K562 (cell line): ENCODE data around the gene VASH1. TPM values are rescaled to one million over a fixed set of nuclear protein-coding genes. Genes with fewer than 3 reads are reported as not detected.

Experiments
- ATAC-seq: fragments of 200-7000 bp; cut with Tn5 transposase; 3 replicates; pipeline ENCODE4 v1.9.1; 2020; ENCODE audit warnings: moderate library complexity
- BruUV-seq: library from RNA; stranded (reverse); fragments of 400-500 nt; replicated peaks from 2 replicates; lab custom pipeline; 2021; lab: Mats Ljungman, UMichigan
- CTCF ChIA-PET: fragments of 300-600 bp; formaldehyde crosslinking; extraction: SDS; loops from one replicate; lab custom pipeline; 2021; ENCODE audit warnings: low intra/inter-chr PET ratio; lab: Yijun Ruan, JAX
- POLR2A ChIA-PET: fragments of 300-600, 350-650 bp; sonication (Branson Sonifier 250); formaldehyde crosslinking; extraction: SDS; loops from one replicate; lab custom pipeline; 2021; ENCODE audit warnings: antibody characterized with exemption, inconsistent platforms; lab: Yijun Ruan, JAX
- DNase-seq, 4 experiments: peaks; one replicate each; pipeline versions ENCODE4 v3.0.0 to v3.0.0-alpha.2; 2011 to 2018; ENCODE audit warnings: low spot score in 3 of 4, mixed read lengths in 3 of 4; ENCODE audit errors: extremely low read depth in 1 of 4
- FAIRE-seq: peaks from 2 replicates; lab custom pipeline; 2011; peaks lifted over from hg19 to GRCh38; lab: Jason Lieb, UNC
- H2AFZ ChIP-seq: 2 replicates; pipeline ENCODE4 v1.6.0; 2011; ENCODE audit warnings: low read depth, low read length, control low read depth, inconsistent platforms
- H3K27ac ChIP-seq: fragments of 200-600 bp; 3 replicates; pipeline ENCODE4 v1.8.0; 2011; ENCODE audit warnings: low read depth, mild to moderate bottlenecking, control low read depth, inconsistent platforms, low read length, moderate library complexity, mixed read lengths; ENCODE audit errors: extremely low read depth
- H3K27me3 ChIP-seq, 2 experiments: fragments of 300-600 bp in 1 of 2; 2 replicates in 1 of 2; 3 replicates in 1 of 2; pipeline versions ENCODE4 v1.6.0 to v1.8.0; 2011; ENCODE audit warnings: inconsistent platforms in 2 of 2, low read length in 2 of 2, mild to moderate bottlenecking in 1 of 2, mixed read lengths in 1 of 2, moderate library complexity in 1 of 2; ENCODE audit not compliant: control insufficient read depth in 2 of 2, insufficient read depth in 2 of 2
- H3K36me3 ChIP-seq: fragments of 300-600 bp; 3 replicates; pipeline ENCODE4 v1.8.0; 2011; ENCODE audit warnings: mild to moderate bottlenecking, low read length, inconsistent platforms; ENCODE audit not compliant: control insufficient read depth, insufficient read depth
- H3K4me1 ChIP-seq, 2 experiments: fragments of 200-600 bp in 1 of 2; replicated peaks in 1 of 2; 2 replicates in 1 of 2; 3 replicates in 1 of 2; pipeline versions ENCODE4 v1.5.1 to v1.8.0; 2011; ENCODE audit warnings: inconsistent platforms in 2 of 2, low read length in 2 of 2, mild to moderate bottlenecking in 1 of 2, mixed read lengths in 1 of 2, moderate library complexity in 1 of 2; ENCODE audit not compliant: control insufficient read depth in 2 of 2, insufficient read depth in 2 of 2
- H3K4me2 ChIP-seq: 2 replicates; pipeline ENCODE4 v1.6.1; 2011; ENCODE audit warnings: low read length, control low read depth, inconsistent platforms, mixed read lengths; ENCODE audit not compliant: insufficient read depth
- H3K4me3 ChIP-seq: fragments of 200-600 bp; sonication (generic), shearing (Covaris generic); 2 replicates; pipeline ENCODE4 v1.5.1; 2016; ENCODE audit warnings: control low read depth, inconsistent platforms
- H3K79me2 ChIP-seq: fragments of 200-600 bp; 3 replicates; pipeline ENCODE4 v1.8.0; 2011; ENCODE audit warnings: low read length, inconsistent platforms; ENCODE audit not compliant: control insufficient read depth, insufficient read depth
- H3K9ac ChIP-seq, 2 experiments: 2 replicates each; pipeline versions ENCODE4 v1.6.0 to v1.6.1; 2011; ENCODE audit warnings: low read depth in 2 of 2, low read length in 2 of 2, control low read depth in 1 of 2, inconsistent platforms in 1 of 2, mild to moderate bottlenecking in 1 of 2, mixed read lengths in 1 of 2; ENCODE audit not compliant: insufficient read depth in 1 of 2
- H3K9me1 ChIP-seq: one replicate; pipeline ENCODE4 v1.6.0; 2011; ENCODE audit warnings: inconsistent platforms, mild to moderate bottlenecking, low read length, moderate library complexity; ENCODE audit not compliant: control insufficient read depth, insufficient read depth
- H3K9me3 ChIP-seq: replicated peaks from 2 replicates; pipeline ENCODE4 v1.5.1; 2011; ENCODE audit warnings: low read depth, low read length, inconsistent platforms; ENCODE audit not compliant: control insufficient read depth, insufficient read depth
- H4K20me1 ChIP-seq: replicated peaks from 2 replicates; pipeline ENCODE4 v1.6.1; 2011; ENCODE audit warnings: low read length, inconsistent platforms, mixed read lengths; ENCODE audit not compliant: control insufficient read depth, insufficient read depth
- ELF2 ChIP-seq: fragments of 250-450 bp; sonication (Bioruptor Pico); IDR thresholded peaks from 2 replicates; pipeline ENCODE4 v1.5.0; 2021; ENCODE audit warnings: mild to moderate bottlenecking
- MCM5 ChIP-seq: fragments of 450-650 bp; IDR thresholded peaks from 2 replicates; pipeline ENCODE4 v1.6.1; 2016; ENCODE audit warnings: low read depth
- RBM22 ChIP-seq: fragments of 200-400 bp; formaldehyde crosslinking; IDR thresholded peaks from 2 replicates; pipeline ENCODE4 v1.6.1; 2018; ENCODE audit warnings: low read length, low read depth; ENCODE audit not compliant: poor library complexity, severe bottlenecking
- SUPT5H ChIP-seq: fragments of 450-650 bp; IDR thresholded peaks from 2 replicates; pipeline ENCODE4 v1.6.1; 2016
- ZNF175 ChIP-seq: fragments of 200-800 bp; sonication (Bioruptor generic); IDR thresholded peaks from 2 replicates; pipeline ENCODE4 v1.6.1; 2016; ENCODE audit warnings: low read depth, mild to moderate bottlenecking, missing genetic modification characterization, missing compliant biosample characterization
- WGBS: fragments of 100-300 bp; shearing (Covaris generic); methylation state at CpG from one replicate; pipeline ENCODE4 v1.1.6; 2016; ENCODE audit warnings: low coverage, mixed read lengths; ENCODE audit not compliant: insufficient coverage; ENCODE audit errors: missing lambda C conversion rate; 5-methylcytosine and 5-hydroxymethylcytosine counted together
- in situ Hi-C: fragments of 300-500 bp; cut with MboI; formaldehyde crosslinking; loops from 4 replicates; pipeline ENCODE4 v1.15.0; 2018; ENCODE audit warnings: inconsistent platforms, mixed read lengths
- intact Hi-C: fragments of 100-400 bp; cut with micrococcal nuclease; formaldehyde crosslinking; loops from 2 replicates; pipeline ENCODE4 v1.14.2; 2022
- polyA plus RNA-seq, 8 experiments: library from polyadenylated mRNA; depleted of rRNA in 4 of 8; stranded (reverse) in 5 of 8; unstranded in 3 of 8; fragments of >200 nt; fragmentation: Nextera tagmentation in 2 of 8; fragmentation: Illumina TruSeq in 1 of 8; extraction: Ambion mirVana in 2 of 8; extraction: Trizol in 1 of 8; gene quantifications; 2 replicates each; pipeline versions ENCODE4 v1.2.1 to v1.2.3, GENCODE V29; 2011 to 2014; ENCODE audit warnings: inconsistent platforms in 1 of 8, missing spikeins in 1 of 8
- total RNA-seq, 7 experiments: library from RNA; depleted of rRNA in 6 of 7; stranded (reverse); fragments of >200 nt in 6 of 7; fragmentation: Illumina TruSeq in 2 of 7; extraction: Trizol in 2 of 7; gene quantifications; 2 replicates each; pipeline versions ENCODE4 v1.2.1 to v1.2.3, GENCODE V29; 2011 to 2021; ENCODE audit warnings: low replicate concordance in 1 of 7

VASH1 gene
- total and polyA plus RNA-seq, 9 of the 15 experiments (the other 6 are each of a cell fraction or from before 2014, with no cell fraction given), result 0.01 to 0.43 (median 0.13) TPM; not detected in 1

GRCh38 chr14:76754586-76754985, 6.7 kb upstream of the VASH1 start (continued):
- TF ChIP-seq ELF2 (CRISPR knock-in tag) (no peak), SUPT5H (no peak), RBM22 (no peak), ZNF175 (CRISPR knock-in tag) (no peak)

DNA sequence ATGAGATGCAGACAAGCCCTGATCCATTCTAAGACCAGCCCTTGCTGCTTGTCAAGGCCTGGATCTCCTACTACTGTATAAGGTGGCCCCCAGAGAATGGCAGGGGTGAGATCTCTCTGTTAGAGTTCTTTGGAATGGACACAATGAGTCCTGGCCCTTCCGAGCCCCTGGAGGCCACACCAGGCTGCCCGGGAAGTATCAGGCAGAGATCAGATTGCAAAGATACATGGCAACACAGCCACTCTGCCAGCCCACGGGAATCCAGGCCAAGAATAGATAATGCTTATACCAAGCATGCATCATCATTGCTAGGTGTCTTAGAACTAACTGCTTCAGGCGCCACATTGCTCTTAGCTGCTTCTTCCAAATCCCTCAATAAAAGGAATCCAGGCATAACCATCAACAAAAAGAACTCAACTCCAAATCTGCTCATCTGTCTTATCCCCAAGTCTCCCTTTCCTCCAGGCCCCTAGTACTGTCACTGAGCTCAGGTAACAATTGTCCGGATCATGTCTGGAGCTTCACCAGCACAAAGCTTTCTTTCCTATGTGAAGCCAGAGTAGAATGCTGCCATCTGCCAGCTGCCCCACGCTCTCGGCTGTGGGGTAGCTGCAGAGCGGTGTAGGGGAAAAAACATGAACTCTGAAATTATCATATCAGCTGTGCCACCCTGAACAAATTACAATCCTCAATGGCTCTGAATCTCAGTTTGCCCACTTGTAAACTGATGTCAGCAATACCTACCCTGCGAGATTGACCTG, 5.5 kb upstream of the VASH1 start:
- DNase-seq (no peak), FAIRE-seq (no peak), ATAC-seq (no peak)
- ChIA-PET POLR2A (interaction anchor here (1.0 kb wide), 1 partner anchor 10 kb away, joined by 4 read pairs; no protein-coding TSS in a partner anchor), CTCF (no interaction called here)
- Histone ChIP-seq H3K4me3 (no peak overlapping the region), H3K27me3 (peaks cover 0 to 38% of the 10 kb centered on the region in 2 experiments; a peak in 3 of 5 replicates), H3K9me1 (no peaks in the 10 kb centered on the region), H2AFZ (no peak overlapping the region), H3K27ac (no peak overlapping the region), H3K79me2 (no peaks in the 10 kb centered on the region), H3K4me1 (no peaks in the 10 kb centered on the region), H3K9me3 (no peaks in the 10 kb centered on the region), H3K9ac (no peak overlapping the region), H4K20me1 (no peaks in the 10 kb centered on the region), H3K4me2 (no peak overlapping the region), H3K36me3 (no peaks in the 10 kb centered on the region)
- BruUV-seq, result no TSS peak
- intact Hi-C loops, result no loop called here
- WGBS, result 5% methylated on average over 8 of the region's 9 CpGs
- in situ Hi-C loops, result no loop called here
- no peak for TF ChIP-seq MCM5
